HG03095 (cell line): ENCODE data around the gene BCL6.

ENCODE experiments used
- ATAC-seq: cut with Tn5 transposase; IDR thresholded peaks from one replicate; pipeline ENCODE4 v1.9.1; 2021; ENCODE audit warnings: moderate library complexity; ENCODE audit not compliant: unreplicated experiment

BCL6 gene

DNA sequence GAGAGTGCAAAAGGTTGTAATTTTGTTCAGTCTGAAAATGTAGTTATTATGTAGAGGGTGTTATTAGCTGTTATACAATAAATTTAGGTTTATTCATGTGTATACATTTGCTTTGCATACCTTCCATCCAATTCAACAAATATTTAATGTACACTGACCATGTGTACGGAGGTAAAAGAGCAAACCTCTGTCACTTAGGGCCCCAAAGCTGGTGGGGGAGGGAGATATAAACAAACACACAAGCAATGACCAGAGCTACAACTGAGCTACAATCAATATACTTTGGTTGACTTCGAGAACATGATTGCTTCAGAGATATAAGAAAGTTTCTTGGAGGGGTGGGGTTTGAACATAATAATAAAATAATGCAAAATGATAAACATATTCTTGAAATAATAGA is 17.5 kb upstream of the BCL6 start:
- no peak for ATAC-seq

DNA sequence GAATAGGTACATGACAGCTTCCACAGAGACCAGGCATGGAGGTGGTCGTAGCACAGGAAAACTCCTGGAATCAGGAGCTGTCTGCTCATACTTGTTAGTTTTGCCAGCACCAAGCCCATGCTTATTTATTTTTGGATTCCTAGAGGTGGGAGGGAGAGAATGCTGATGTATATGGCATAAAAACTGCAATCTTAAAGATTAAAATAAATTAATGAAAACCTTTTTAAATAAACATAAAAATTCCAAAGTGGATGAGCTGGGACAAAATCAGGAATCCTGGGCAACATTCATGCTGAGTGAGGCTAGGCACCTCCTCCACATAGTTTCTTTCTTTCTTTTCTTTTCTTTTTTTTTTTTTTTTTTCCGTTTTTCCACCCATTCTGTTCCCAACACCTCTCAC is 14.3 kb upstream of the BCL6 start:
- no peak for ATAC-seq

DNA sequence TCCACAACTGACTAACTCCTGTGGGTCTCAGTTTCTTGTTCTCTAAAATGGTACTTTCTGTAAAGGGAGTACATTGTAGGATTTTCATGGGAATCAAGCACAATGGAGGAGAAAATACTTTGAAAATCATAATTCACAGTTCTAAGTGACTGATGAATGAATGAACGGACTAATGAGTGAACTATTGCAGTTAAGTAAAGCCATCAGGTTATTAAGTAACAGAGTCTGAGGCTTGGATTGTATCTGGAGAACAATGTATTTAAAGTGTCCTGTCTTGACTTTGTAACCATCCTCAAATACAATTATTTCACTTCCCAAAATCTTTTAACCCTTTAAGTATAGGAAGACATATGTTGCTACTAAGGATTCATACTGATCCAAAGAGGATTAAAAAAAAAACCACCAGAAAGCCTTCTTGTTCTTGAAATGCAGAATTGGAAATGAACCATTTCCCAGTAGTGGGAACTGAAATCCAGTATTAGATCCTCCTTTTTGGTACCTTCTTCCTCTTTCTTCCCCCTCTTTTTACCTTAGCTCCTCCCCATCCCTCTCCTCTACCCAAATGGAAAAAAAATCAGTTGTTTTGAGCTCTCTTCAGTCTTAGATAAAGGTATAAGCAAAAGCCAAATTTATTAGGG is 13.2 kb upstream of the BCL6 start:
- no peak for ATAC-seq

DNA sequence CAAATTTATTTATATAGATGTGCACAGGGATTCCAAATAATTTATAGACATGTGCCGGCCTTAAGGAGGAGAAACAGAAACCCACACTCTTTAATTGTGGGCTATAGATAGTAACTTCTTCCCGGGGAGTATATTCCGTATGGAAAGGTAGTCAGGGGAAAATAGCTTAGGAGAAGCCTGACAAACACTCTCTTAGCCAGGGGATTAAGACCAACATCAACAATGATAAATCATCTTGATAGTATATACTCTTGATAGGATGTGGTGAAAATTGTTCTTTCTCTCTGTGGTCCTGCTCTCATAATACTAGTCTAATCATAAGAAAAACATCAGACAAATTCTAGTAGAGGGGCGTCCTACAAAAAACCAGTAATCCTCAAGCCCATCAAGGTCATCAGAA is 8.2 kb upstream of the BCL6 start:
- ATAC-seq: no peak

DNA sequence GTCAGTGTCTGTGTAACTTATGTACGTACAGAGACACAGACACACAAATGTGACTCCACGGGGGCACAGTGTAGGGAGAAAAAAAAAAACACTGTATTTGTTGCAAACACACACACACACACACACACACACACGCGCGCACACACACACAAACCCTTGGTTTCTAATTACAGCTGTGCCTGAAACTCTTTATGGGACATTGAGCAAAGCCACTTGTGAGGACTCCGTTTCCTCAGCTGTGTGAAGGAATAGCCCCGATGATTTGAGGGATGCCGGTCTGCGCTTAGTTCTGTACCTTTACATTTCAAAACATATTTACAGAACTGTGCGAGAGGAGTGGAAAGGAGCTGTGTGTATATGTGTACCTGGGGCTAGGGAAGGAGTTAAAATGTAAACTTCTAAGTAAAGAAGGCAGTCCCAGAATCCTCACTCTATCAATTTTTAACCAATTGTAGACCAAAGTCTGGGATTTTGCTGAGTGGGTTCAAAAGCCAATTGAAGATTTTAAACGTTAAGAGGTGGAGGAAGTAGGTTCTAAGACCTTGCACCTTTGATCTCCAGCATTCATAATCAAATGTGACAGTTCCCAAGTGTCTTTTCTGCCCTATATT is 5.3 kb upstream of the BCL6 start:
- ATAC-seq: no peak

DNA sequence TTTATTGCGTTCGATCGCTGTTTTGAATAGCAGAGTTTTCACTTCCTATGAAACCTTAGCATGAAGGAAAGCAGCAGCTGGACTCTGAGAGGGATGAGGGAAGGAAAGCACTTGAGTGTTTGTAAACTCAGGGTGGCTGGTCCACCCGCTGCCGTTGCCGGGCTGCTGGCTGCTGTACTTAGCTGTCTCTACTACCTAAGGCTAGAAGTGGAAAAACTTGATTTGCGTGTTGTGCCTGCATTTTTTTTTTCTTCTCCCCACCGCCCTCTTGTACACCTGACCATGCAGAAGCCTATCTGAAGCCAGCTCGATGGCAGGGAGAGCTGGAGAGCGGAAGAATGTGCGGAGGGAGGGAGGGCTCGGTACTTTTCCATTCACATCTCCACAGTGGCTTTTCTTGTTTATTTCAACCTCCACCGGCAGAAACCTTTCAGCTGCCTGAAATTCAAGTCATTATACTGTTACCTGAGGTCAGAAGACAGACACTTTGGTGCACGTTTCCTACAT is 4.8 kb upstream of the BCL6 start:
- no peak for ATAC-seq

DNA sequence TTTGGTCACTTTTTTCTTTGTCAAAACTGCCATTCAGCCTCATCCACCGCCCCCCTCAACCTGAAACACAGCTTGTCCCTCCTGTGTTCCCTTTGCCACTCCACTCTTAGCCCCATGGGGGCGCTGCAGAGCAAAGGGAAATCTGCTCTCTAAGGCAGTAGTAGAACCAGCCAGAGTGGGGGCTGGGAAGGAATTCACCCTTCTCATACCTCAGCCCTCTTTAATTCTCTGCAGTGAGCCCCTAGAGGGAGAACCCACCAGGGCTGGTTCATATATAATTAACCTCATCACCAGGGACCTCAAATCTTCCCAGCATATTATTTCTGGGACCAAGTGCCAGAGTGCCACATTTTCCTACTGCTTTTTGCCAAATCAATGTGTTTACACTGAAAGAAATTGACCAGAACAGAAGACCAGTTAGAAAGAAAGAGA is 2.8 kb upstream of the BCL6 start:
- peak; percentile 39 for ATAC-seq

DNA sequence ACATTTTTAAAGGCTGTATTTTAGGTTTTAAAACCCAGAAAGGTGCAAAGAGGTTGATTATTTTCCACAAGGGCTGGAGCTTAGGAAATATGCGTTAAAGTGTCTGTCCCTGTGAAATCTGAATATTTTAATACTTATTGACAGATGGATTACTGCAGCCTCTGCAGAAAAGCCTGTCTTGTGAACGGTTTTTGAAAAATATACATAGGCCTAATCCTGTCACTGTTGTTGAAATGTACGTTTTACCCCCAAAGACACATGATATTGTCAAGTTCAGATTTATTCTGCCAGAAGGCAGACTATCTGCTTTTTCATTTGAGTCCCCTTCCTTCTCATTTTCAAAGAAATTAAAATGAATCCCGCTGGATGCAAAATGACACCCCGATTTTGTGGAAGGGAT is 2.2 kb upstream of the BCL6 start:
- ATAC-seq: no peak

DNA sequence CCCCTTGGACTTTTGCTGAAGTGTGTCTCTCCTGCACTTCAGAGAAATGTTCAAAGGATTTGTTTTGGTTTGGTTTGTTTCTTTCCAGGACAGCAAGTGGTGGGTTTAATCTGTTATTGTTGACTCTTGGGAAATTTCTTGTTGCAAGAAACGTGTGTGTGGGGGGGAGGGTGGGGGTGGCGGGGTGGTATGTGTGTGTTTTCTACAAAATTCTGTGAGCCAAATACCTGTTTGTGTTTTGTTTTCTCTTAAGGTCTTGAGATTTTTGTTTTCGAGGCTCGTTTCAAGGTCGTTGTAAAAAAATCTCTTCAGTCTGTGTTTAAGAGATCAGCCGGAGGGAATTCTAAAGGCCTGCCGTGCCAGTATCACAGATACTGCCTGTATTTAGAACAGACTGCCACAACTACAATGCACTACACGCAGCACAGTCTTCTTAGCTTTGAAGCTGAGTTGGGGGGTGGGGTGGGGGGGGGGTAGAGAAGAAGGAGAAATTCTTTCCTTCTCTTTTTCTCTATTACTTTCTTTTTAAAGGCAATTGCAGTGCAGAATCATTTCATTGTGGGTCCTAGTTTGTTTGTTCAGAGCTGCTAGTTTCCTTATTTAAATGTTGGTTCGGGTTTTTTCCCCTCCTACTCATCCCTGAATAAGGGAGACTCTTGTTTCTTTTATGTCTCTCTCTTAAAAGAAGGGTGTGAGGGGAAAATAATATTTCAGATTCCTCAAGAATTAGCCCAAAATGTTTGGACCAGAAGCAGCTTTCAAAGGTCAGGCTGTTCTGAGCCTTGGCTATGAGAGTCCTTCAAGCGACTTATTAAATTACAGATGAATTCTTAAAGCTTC is 1.4 kb upstream of the BCL6 start:
- ATAC-seq: no peak

DNA sequence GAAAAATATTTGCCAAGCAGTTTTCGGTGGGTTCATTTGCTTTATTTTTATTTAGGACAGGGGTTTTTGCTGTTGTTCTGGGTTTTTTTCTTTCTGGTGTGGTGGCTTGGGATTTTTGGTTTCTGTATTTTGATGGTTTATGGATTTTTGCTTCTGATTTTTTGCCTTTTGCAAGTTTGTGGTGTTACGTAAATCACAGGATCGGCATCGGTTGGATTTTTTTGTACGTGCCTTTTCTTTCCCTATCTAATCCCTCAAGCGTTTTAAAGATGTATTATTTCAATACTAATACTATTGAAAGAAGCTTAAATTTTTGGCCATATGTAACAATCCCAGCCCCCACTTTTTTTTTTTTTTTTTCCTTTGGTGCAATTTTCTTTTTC is 782 bp upstream of the BCL6 start:
- ATAC-seq: no peak

DNA sequence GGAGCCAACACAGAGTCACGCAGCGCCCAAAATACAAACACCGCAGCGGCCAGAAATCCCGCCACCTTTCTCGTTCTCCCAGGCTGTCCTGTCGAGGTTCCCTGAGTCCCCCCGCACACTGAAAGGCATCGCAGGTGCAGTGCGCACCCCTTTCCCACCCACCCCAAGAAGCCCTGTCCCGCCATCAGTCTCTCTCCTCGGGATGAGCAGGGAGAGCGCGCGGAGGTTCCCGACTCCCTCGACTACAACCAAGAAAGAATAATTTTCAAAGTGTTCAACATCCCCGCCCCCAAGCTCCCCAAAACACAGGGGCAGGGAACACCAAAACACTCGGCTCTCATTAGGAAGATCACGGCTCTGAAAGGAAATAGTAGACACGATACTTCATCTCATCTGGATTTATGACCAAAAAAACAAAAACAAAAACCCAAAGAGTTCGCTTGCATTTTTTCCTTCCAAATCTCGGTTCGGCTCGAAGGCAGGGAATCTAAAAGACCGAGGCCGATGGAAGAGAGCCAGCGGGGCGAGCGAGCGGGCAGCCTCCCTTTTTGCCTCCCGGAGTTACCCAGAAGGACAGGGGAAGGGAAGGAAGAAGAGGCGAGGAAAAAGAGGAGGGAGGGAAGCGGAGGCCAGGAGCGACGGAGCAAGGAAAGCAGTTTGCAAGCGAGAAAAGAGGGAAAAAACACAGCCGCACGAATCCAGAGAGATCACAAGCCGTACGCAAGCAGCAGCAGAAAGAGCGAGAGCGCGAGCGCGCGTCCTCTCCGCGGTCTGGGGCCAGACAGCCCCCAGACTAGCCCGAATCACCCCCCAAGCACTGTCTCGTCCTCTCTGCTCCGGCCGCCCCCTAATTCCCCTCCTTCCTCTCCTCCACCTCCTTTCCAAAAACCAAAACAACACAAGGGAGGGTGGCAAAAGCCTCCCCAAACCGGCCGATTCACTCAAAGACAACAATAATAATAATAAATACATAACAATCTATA is 808 bp downstream of the BCL6 start:
- ATAC-seq: no peak

DNA sequence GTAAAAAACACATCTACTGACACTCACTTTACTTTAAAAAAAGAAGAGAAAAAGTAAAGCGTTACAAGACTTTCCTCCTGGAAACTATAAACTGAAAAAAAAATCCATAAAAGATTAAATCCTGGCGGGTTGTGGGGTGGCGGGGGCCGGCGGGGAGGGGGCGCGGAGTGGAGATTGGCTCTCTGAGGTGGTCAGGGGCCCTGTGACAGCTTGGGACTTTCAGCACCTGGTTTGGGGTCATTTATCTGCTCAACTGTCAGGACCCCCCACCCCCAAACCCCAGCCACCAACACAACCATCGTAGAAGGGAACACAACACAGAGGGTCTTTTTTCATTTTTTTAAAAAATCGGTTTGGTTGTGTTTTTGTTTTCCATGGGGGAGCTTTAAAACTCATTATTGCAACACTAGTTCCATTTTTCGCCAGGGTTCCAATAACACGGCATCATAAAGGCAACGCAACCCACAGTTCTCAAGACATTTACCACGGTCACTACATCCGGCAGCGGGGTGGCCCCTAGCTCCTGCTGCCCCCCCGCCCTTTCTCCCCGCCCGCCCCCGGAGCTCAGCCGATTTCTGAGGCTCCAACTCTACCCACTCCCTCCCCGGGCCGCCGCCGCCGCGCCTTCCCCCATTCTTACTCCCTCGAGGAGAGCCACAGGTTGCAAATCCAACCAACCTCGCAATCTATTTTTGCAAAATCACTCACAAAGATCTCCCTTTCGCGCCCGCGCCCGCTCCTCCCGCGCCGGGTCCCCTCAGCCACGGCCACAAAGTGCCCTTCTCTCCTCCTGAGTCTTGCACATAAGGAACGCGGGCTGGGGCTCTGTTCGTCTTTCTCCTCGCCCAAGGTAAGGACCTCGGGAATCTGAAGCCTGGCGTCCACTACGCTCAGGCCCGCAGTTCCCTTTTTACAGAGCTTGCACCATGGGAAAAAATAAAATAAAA is 1.8 kb downstream of the BCL6 start:
- no peak for ATAC-seq

DNA sequence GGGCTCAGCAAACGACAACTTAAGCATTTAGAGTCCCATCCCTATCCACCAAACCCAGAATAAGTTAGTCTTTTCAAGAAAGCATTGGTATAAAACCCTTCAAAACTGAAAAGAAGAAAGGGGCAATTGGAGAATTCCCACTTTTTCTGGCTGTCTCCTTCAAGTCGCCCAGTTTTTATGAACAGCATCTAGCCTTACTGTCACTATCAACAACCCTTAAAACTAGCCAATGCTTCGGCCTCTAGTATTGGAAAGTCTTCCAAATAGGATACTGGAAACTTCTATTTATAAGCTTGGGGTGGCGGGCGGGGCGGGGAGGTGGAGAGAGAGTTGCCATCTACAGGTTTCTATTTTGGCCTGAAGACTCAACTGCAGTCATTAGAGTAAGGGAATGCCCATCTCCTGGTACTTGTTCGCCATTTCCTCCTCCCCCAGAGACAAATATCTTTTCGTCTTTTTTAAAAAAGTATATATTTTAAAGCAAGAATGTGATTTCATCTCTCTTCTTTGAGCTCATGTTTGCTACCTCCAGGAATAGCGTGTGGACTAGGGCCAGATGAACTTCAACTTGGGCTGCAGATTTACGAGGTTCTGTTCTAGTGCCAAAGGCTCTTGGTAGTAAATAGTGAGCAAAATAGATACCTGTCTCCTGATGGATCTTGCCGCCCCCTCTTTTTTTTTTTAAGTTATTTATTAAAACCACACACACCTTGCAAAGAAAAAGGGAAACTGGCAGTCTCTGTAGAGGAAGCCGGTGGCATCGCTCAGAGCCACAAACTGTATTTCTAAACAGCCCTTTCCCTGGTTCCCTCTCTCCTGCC is 2.7 kb downstream of the BCL6 start:
- ATAC-seq: no peak

DNA sequence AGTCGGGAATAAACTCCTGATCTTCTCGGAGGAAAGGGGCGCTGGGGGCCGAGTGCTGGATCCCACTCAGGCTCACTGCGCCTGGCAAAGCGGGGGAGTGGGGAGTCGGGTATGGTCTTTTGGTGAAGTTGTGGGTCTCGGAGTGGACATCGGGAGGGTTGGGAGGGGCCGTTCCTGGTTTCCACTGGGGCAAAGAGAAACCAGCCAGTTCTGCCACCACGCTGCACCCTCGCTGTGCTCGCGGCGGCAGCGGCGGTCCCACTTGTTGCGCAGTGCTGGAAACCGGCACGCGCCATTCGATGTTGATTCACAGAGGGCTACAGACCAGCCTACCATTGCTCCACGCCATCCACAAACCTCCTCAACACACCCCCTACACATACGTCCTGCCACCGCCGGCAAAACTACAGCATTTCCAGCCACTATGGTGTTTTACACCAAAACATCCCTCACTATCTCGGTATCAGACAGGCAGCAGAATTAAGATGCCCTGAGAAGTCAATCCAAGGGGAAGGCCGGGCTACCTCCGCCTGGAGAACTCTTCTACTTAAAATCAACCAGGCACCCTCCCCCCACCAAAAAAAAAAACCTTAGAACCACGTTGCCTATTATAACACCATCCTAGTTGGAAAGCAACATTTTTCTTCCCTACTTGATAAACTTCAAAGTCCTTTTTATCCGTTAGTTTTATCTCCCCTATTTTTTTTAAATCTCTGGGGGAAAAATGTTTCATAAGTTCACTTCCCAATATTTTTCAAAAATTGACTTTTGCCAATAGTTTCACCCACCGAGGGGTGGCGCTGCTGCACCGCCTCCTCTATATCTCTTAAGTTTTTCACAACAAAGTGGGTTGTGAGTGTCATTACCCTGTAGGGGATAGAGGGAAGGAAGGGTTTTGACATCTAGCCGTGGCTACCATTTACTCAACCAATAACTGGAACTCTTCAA is 3.6 kb downstream of the BCL6 start:
- ATAC-seq: no peak

DNA sequence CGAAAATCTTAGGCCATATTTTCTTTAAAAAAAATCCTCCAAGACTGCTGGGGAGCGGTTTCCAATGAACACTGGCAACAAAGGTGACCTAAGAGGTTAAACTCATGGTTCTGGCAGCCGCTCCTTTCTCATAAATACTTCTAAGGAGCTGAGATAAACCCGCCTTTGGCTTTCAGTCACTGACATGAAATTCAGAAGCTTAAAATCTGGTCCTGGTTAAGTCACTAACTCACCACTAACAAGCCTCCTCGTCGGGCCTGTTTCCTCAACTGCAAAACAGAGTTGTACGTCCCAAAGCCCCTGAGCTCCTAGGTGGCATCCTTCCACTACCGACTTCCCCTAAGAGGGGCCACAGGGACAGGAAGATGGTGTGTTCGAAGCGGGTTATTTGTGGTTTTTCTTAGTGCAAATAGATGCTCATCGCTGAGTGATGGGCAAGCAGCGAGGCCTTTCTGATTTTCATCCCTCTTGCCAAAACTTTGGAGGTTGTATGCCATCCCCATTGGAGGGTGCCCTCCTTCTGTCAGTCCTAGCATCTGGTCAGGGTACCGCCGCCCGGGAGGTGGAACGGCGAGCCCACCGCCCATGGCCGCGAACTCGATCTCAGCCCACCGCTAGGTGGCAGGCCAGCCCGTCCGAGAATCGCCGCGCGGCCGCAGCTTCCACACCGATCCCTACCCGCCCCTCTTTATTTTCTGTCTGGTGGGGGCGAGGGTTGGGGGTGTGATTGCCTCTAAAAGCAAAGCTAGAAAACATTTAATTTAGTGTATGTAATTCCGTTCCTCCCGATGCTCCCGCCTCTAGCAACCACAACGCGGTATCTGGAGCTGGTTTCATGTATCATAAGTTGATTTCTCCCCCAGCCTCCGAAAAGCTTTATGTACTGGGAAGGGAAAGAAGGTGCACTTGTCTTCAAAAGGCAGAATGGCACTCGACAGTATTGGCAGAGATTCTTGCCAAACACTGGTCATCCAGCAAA is 4.6 kb downstream of the BCL6 start:
- ATAC-seq: no peak

DNA sequence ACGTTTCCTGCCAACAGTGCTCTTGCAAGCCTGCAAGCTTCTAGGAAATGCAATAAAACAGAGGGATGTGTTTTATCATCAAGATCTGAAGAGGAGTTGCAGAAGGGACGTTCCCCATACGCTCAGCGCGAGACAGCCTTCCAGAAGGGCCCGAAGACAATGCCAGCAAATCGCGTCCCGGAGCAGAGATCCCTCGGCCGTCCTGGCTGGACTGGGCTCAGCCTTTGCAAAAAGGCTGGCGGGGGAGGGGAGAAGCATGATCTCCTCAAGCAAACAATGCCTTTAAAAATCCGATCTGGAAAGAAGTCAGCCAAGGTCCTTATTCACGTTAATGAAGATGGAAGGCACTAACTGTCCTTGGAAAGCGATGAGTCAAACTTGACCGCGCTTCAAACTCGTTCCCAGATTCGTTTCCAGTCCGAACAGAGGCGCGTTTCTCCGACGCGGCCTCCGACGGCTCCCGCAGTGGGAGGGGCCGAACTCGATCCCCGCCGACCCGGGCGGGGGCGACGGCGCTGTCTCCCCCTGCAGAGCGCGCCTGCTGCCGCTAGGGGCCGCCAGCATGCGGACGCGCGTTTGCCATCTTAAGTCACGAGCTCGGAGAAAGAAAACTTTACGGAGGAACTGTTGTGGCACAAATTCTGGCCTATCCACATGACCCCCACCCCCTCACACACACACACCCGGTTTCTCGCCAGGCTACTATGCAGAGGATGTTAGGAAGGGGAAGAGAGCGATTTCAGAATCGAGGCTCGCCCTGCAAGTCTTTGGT is 5.5 kb downstream of the BCL6 start:
- no peak for ATAC-seq
